GM12878 (cell line): ENCODE results near the gene GAB3. TPM values are rescaled to one million over a fixed set of nuclear protein-coding genes. Genes with fewer than 3 reads are reported as not detected.

Experiments
- ATAC-seq: fragments of 200-7000 bp; cut with Tn5 transposase; 3 replicates; pipeline ENCODE4 v1.9.1; 2020; ENCODE audit warnings: mild to moderate bottlenecking, moderate library complexity
- BruUV-seq: library from RNA; stranded (reverse); fragments of 400-500 nt; replicated peaks from 2 replicates; lab custom pipeline; 2021; lab: Mats Ljungman, UMichigan
- CTCF ChIA-PET: fragments of 300-600 bp; sonication (Branson Sonifier 250); formaldehyde crosslinking; extraction: SDS; loops from one replicate; lab custom pipeline; 2021; ENCODE audit warnings: inconsistent platforms; lab: Yijun Ruan, JAX
- POLR2A ChIA-PET: fragments of 350-600 bp; formaldehyde crosslinking; extraction: SDS; loops from one replicate; lab custom pipeline; 2021; ENCODE audit warnings: inconsistent platforms; lab: Charles Lee
- RAD21 ChIA-PET: fragments of 300-600 bp; sonication (Branson Sonifier 250); formaldehyde crosslinking; loops from one replicate; lab custom pipeline; 2023; ENCODE audit warnings: antibody characterized with exemption; ENCODE audit not compliant: unreplicated experiment; lab: Charles Lee
- SMC1A ChIA-PET: fragments of 300-600 bp; sonication (Branson Sonifier 250); formaldehyde crosslinking; loops from one replicate; lab custom pipeline; 2023; ENCODE audit not compliant: unreplicated experiment, uncharacterized antibody; lab: Charles Lee
- DNase-seq: peaks from one replicate; pipeline ENCODE4 v3.0.0-alpha.2; 2011; ENCODE audit warnings: low read depth, low spot score
- FAIRE-seq: peaks from 3 replicates; lab custom pipeline; 2011; peaks lifted over from hg19 to GRCh38; lab: Jason Lieb, UNC
- H2AFZ ChIP-seq: 2 replicates; pipeline ENCODE4 v1.6.0; 2011; ENCODE audit warnings: low read depth, low read length, control low read depth; ENCODE audit not compliant: control insufficient read depth
- H3K27ac ChIP-seq: 2 replicates; pipeline ENCODE4 v1.5.1; 2011; ENCODE audit warnings: control low read depth; ENCODE audit not compliant: control insufficient read depth, insufficient read depth
- H3K27me3 ChIP-seq, 2 experiments: replicated peaks in 1 of 2; 2 replicates each; pipeline versions ENCODE4 v1.6.0 to v1.6.1; 2011; ENCODE audit warnings: low read length in 1 of 2; ENCODE audit not compliant: control insufficient read depth in 2 of 2, insufficient read depth in 2 of 2
- H3K36me3 ChIP-seq, 2 experiments: 2 replicates each; pipeline ENCODE4 v1.5.1; 2011; ENCODE audit warnings: low read length in 1 of 2; ENCODE audit not compliant: control insufficient read depth in 2 of 2, insufficient read depth in 2 of 2
- H3K4me1 ChIP-seq: 2 replicates; pipeline ENCODE4 v1.6.1; 2011; ENCODE audit warnings: mild to moderate bottlenecking, low read length, moderate library complexity, mixed read lengths; ENCODE audit not compliant: control insufficient read depth, insufficient read depth
- H3K4me2 ChIP-seq: 2 replicates; pipeline ENCODE4 v1.6.0; 2011; ENCODE audit warnings: control low read depth; ENCODE audit not compliant: control insufficient read depth, insufficient read depth
- H3K4me3 ChIP-seq: fragments of 200-600 bp; sonication (generic); 2 replicates; pipeline ENCODE4 v1.5.1; 2016
- H3K79me2 ChIP-seq: 2 replicates; pipeline ENCODE4 v1.6.0; 2011; ENCODE audit warnings: low read length; ENCODE audit not compliant: control insufficient read depth, insufficient read depth
- H3K9ac ChIP-seq: 2 replicates; pipeline ENCODE4 v1.8.0; 2011; ENCODE audit warnings: low read length, control low read depth, mixed read lengths; ENCODE audit not compliant: control insufficient read depth, insufficient read depth
- H3K9me3 ChIP-seq: replicated peaks from 3 replicates; pipeline ENCODE4 v1.5.1; 2011; ENCODE audit warnings: mild to moderate bottlenecking, low read length; ENCODE audit not compliant: control insufficient read depth, insufficient read depth
- H4K20me1 ChIP-seq: 2 replicates; pipeline ENCODE4 v1.6.0; 2011; ENCODE audit not compliant: control insufficient read depth, insufficient read depth
- CBX3 ChIP-seq: fragments of 200-600 bp; sonication (generic); IDR thresholded peaks from 2 replicates; pipeline ENCODE4 v1.6.1; 2016; ENCODE audit warnings: low read depth, borderline replicate concordance
- CREM ChIP-seq: IDR thresholded peaks from 2 replicates; pipeline ENCODE4 v1.6.1; 2014; ENCODE audit warnings: antibody characterized with exemption, low read depth
- IRF4 ChIP-seq: IDR thresholded peaks from 2 replicates; pipeline ENCODE4 v1.6.1; 2011; ENCODE audit warnings: low read depth, low read length
- LARP7 ChIP-seq: fragments of 450-650 bp; IDR thresholded peaks from 2 replicates; pipeline ENCODE4 v1.6.1; 2017; ENCODE audit warnings: mild to moderate bottlenecking
- MYC ChIP-seq: IDR thresholded peaks from 2 replicates; pipeline ENCODE4 v1.6.1; 2011; ENCODE audit warnings: mild to moderate bottlenecking, low read length, moderate library complexity, inconsistent platforms; ENCODE audit not compliant: insufficient read depth, insufficient replicate concordance, insufficient read length, severe bottlenecking
- TAF1 ChIP-seq: IDR thresholded peaks from 2 replicates; pipeline ENCODE4 v1.6.1; 2011; ENCODE audit warnings: mild to moderate bottlenecking, low read depth, low read length, borderline replicate concordance
- TCF7 ChIP-seq: IDR thresholded peaks from 2 replicates; pipeline ENCODE4 v1.6.1; 2014; ENCODE audit warnings: antibody characterized with exemption, borderline replicate concordance
- WGBS: methylation state at CpG from one replicate; pipeline ENCODE4 v1.1.6; 2016; ENCODE audit warnings: low lambda C conversion rate; ENCODE audit not compliant: insufficient replicate concordance, insufficient coverage; ENCODE audit errors: missing lambda C conversion rate; 5-methylcytosine and 5-hydroxymethylcytosine counted together
- in situ Hi-C: fragments of 300-500 bp; cut with MboI; formaldehyde crosslinking; loops from 9 replicates; pipeline ENCODE4 v1.14.3; 2018; ENCODE audit warnings: mixed read lengths
- intact Hi-C: fragments of 100-400 bp; cut with micrococcal nuclease; formaldehyde crosslinking; loops from one replicate; pipeline ENCODE4 v1.14.2; 2022; ENCODE audit not compliant: unreplicated experiment
- polyA plus RNA-seq, 11 experiments: library from polyadenylated mRNA; depleted of rRNA in 4 of 11; unstranded in 6 of 11; stranded (reverse) in 5 of 11; fragments of >200 nt; fragmentation: Nextera tagmentation in 4 of 11; fragmentation: Illumina TruSeq in 1 of 11; extraction: Ambion mirVana in 4 of 11; extraction: Trizol in 1 of 11; gene quantifications; 1 replicate in 1 of 11; 2 replicates in 10 of 11; pipeline versions ENCODE4 v1.2.1 to v1.2.3, GENCODE V29; 2011 to 2016; ENCODE audit warnings: inconsistent platforms in 2 of 11, missing spikeins in 2 of 11, low read depth in 1 of 11
- total RNA-seq, 4 experiments: library from RNA; depleted of rRNA in 3 of 4; stranded (reverse); fragments of >200 nt in 3 of 4; fragmentation: Illumina TruSeq in 1 of 4; extraction: Trizol in 1 of 4; gene quantifications; 2 replicates each; pipeline versions ENCODE4 v1.2.1 to v1.2.3, GENCODE V29; 2013 to 2021
- TF ChIP-seq, protein P1 (sequence below): fragments of 450-650 bp; IDR thresholded peaks from 2 replicates; pipeline ENCODE4 v1.6.1; 2017; ENCODE audit warnings: low read depth, mild to moderate bottlenecking, moderate library complexity
- TF ChIP-seq, protein P2 (sequence below): IDR thresholded peaks from 2 replicates; pipeline ENCODE4 v1.6.1; 2011; ENCODE audit warnings: borderline replicate concordance, low read depth, mild to moderate bottlenecking, moderate library complexity, low read length; ENCODE audit not compliant: insufficient read depth, poor library complexity, severe bottlenecking

The GAB3 gene
- total and polyA plus RNA-seq, 10 of the 15 experiments (the other 5 are each of a cell fraction or from before 2014, with no cell fraction given): 0.10 to 2.0 (median 0.85) TPM

DNA sequence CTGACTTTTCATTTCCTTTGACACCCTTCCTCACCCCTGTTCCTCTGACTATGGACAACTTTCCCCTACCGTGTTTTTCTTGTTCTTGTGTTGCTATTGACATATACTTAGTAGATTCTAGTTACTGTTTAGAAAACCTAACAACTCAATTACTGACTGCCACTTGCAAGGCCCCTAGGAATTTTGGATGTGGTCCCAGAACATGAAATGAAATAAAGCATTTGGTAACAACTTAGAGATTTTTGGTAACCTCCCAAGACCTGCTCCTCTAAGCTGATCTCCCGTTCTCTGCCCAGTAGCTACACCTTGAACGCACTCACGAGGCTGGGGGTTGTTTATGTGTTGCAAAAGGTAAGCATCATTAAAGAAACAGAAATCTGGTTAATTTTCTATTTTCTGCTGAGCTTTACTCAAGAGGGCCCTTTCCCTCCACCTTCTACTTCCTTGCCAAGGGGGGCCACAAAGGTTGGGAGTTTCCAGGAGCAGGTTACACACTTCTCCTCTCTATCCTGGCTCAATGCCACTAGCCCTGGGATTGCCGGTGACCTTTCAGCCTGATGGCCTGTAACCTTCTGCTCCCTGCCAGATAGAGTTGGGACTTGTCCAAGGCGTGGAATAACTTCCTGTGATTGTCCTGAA lies 20.5 kb downstream of the GAB3 start (continued):
- TF ChIP-seq, protein P1, sequence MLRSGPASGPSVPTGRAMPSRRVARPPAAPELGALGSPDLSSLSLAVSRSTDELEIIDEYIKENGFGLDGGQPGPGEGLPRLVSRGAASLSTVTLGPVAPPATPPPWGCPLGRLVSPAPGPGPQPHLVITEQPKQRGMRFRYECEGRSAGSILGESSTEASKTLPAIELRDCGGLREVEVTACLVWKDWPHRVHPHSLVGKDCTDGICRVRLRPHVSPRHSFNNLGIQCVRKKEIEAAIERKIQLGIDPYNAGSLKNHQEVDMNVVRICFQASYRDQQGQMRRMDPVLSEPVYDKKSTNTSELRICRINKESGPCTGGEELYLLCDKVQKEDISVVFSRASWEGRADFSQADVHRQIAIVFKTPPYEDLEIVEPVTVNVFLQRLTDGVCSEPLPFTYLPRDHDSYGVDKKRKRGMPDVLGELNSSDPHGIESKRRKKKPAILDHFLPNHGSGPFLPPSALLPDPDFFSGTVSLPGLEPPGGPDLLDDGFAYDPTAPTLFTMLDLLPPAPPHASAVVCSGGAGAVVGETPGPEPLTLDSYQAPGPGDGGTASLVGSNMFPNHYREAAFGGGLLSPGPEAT: no peak

DNA sequence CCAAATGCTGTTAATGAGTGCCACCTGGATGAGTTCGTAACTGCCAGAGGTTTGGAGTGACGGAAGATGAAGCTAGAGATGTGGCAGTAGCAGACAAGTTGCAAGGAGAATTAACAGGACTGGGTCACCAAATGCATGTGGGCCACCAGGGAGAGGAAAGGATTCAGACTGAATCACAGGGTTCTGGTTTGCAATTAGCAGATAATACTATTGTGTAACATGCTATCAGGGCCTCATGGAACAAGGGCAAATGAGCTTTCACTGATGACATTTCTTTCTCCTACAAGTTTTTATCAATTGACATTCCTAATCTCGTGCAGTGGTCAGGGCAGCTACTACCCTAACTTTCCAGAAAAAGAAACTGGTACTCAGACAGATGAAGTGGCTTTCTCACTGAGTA lies 21.4 kb downstream of the GAB3 start:
- SMC1A ChIA-PET: no interaction called here
- CTCF ChIA-PET: interaction anchor here (1.4 kb wide), 1 partner anchor 19 kb away, joined by 4 read pairs; no protein-coding TSS in a partner anchor
- in situ Hi-C loops: loop anchor here (25.0 kb wide), 1 partner anchor 142 kb away; the partner anchor contains the start of gene CTAG1A
- no peak for FAIRE-seq
- TF ChIP-seq LARP7 (no peak), TCF7 (no peak), MYC (no peak), CBX3 (no peak), TAF1 (no peak), CREM (no peak), IRF4 (no peak)
- TF ChIP-seq, protein P2, sequence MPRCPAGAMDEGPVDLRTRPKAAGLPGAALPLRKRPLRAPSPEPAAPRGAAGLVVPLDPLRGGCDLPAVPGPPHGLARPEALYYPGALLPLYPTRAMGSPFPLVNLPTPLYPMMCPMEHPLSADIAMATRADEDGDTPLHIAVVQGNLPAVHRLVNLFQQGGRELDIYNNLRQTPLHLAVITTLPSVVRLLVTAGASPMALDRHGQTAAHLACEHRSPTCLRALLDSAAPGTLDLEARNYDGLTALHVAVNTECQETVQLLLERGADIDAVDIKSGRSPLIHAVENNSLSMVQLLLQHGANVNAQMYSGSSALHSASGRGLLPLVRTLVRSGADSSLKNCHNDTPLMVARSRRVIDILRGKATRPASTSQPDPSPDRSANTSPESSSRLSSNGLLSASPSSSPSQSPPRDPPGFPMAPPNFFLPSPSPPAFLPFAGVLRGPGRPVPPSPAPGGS: no peak
- 34% methylated on average over 3 of the region's 3 CpGs for WGBS
- Histone ChIP-seq H3K79me2 (no peaks in the 10 kb centered on the region), H3K9me3 (no peaks in the 10 kb centered on the region), H3K9ac (no peak overlapping the region), H3K27me3 (no peaks in the 10 kb centered on the region), H4K20me1 (no peaks in the 10 kb centered on the region), H3K36me3 (no peaks in the 10 kb centered on the region), H2AFZ (no peak overlapping the region), H3K4me1 (peaks cover 12% of the 10 kb centered on the region), H3K4me3 (no peak overlapping the region), H3K4me2 (no peak overlapping the region), H3K27ac (no peak overlapping the region)
- POLR2A ChIA-PET: interaction anchor here (0.6 kb wide), 1 partner anchor 48 kb away, joined by 6 read pairs; no protein-coding TSS in a partner anchor
- no peak for DNase-seq
- no TSS peak for BruUV-seq
- RAD21 ChIA-PET: interaction anchor here (1.2 kb wide), 1 partner anchor 19 kb away, joined by 4 read pairs; no protein-coding TSS in a partner anchor
- intact Hi-C loops: no loop called here
- no peak for ATAC-seq
